ENCODE data around the gene SWAP70.

GRCh38 chr11:9701799-9702198 is 37.9 kb downstream of the SWAP70 start:
- TF ChIP-seq CTCF (IDR thresholded peaks at IDR 0.05; ENCODE audit: low read depth, low read length) (no peak), POLR2A (IDR thresholded peaks at IDR 0.05; ENCODE audit: extremely low read depth, insufficient read length) (no peak), MAX (IDR thresholded peaks at IDR 0.05; ENCODE audit: low read depth, low read length) (no peak)
